HG02678 (cell line): ENCODE data around the gene CAND2.
"Not testable (repeated sequence)": the region's sequence is repeated elsewhere in the genome, so short reads cannot be mapped to it uniquely, and the experiment has no call there.

Source experiments
- ATAC-seq: cut with Tn5 transposase; IDR thresholded peaks from one replicate; pipeline ENCODE4 v1.9.1; 2021; ENCODE audit warnings: mild to moderate bottlenecking, moderate library complexity; ENCODE audit not compliant: unreplicated experiment

The CAND2 gene

DNA sequence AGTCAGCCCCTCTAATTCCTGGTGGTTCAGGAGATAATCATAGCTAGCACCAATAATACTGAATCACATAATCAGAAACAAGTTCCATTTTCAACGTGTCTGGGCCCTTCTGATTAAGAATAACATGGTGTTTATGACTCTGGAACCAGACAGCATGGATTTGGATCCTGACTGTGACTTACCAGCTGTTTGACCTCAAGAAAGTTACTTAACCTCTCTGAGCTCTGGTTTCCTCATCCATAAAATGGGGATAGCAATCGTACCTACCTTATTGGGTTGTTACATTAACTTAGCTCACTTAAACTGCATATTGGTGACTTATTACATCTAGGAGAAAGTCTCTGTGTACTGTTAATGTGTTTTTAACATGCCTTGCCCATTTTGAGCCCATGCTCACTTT is 26.7 kb upstream of the CAND2 start:
- ATAC-seq: no peak

DNA sequence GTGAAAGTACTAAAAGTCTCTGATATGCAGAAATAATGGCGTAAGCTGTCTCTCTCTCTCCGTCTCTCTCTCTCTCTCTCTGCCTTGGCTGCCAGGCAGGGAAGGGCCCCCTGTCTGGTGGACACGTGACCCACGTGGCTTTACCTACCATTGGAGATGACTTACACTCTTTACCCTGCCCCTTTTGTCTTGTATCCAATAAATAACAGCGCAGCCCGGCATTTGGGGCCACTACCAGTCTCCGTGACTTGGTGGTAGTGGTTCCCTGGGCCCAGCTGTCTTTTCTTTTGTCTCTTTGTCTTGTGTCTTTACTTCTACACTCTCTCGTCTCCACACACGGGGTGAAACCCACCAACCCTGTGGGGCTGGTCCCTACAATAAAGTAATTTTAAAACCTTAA is 25.2 kb upstream of the CAND2 start:
- ATAC-seq: no peak

DNA sequence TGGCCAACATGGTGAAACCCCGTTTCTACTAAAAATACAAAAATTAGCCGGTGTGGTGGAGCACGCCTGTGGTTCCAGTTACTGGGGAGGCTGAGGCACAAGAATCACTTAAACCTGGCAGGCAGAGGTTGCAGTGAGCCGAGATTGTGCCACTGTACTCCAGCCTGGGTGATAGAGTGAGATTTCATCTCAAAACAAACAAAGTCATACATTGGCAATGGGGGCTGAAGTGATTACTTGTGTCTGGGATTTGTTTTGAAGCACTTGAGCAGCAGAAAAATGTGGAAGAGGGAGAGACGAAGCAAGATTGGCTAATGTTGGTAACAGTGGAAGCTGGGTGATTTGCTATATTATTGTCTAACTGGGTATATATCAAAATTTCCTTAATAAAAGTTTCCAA is 24.0 kb upstream of the CAND2 start:
- no peak for ATAC-seq

DNA sequence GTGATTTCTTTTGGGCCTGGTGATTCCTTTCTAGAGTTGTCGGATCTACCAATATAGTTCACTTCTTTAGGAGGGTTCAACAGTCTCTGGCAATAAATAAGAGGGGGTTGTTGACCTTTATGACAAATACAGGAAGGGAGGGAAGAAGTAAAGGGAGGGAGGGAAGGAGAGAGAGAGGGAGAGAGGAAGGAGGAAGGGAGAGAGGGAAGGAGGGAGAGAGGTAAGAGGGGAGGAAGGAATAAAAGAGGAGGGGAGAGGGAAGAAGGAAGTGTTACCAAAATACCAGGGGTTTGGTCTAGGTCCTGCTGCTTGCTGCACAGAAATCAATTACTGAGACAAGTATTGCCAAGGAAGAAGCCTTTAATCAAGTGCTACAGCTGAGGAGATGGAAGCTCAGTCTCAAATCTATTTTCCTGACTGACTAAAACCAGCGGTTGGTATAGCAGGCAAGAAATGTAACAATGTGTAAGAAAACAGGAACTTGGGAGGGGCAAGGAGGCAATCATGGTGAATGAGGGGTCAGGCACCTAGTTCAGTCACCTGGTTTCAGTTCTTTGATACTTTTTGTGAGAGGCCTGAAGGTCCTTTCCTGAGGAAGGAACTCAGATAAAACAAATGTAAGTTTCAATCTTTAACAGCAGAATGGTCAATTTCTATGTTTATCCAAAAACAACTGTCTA is 23.3 kb upstream of the CAND2 start:
- no peak for ATAC-seq

DNA sequence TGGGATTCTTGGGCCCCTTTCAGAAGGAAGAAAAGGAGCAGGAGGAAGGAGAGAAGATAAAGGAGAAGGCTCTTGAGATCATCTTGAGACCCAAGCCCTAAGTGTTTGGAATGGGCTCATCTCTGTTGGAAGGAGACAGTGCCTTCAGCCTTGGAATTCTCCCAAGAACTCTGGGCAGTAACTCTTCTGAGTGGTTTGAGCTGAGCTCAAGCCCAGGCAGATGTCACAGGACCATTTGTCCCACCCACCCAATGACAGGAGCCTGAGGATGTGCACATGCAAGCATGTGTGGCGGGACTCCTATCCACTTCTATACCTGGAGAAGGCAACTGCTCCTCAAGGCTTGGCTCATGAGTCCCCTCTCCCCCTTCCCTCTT is 22.8 kb upstream of the CAND2 start:
- no peak for ATAC-seq

DNA sequence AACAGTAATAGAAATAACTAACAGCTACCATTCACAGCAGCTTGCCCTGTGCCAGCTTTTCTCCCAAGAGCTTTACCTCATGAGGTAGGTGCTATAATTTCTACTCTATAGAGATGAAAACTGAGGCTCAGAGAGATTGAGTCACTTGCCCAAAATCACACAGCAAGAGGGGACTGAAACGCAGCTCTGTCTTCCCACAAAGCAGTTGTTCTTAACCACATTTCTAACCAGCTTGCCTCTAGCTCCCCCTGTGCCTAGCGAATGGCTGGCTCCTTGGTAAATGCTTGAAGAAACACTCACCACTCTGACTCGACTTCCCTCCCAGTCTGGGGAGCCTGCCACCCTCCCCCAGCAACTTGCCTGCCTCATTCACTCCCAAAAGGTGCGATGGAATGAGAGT is 21.9 kb upstream of the CAND2 start:
- no peak for ATAC-seq

DNA sequence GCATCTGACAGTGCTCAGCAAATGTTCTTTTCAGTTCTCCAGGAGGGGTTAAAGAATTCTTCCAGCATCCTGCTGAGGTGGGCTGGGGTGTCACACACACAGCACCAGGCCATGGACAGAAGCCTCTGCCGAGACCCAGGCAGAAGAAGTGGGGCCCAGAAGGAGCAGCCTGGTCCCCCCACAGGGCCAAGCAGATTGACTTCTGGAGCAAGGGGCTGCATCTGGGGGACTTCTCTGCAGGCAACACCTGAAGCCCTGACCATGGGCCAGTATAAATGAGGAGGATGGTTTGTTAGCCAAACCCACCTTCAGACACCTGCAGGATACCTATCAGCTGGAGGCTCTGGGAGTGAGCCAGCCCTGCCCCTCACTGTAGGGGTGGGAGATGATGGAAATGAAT is 21.3 kb upstream of the CAND2 start:
- ATAC-seq: no peak

DNA sequence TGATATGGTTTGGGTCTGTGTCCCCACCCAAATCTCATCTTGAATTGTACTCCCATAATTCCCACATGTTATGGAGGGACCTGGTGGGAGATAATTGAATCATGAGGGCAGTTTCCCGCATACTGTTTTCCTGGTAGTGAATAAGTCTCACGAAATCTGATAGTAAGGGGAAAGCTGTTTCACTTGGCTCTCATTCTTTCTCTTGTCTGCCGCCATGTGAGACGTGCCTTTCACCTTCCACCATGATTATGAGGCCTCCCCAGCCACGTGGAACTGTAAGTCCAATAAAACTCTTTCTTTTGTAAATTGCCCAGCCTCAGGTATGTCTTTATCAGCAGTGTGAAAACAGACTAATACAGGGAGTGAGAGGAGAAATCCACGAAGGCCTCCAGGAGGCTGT is 20.5 kb upstream of the CAND2 start:
- not testable (repeated sequence) for ATAC-seq

DNA sequence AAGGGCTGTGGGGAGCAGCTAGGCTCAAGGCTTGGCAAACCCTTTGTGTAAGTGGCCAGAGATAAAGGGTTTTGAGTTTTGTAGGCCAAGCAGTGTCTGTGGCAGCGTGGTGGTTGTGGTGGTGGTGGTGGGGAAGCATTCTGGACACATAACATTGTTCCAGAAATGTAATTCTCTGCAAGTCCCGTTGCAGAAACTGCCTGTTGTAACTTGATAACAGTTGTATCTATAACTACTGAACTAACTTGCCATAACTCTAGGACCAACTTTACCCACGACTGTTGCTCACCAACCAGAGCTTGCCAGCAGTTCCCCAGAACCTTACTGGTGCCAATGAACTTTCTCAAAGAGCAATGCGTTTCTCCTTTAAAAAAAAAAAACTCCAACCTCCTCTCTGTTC is 19.3 kb upstream of the CAND2 start:
- no peak for ATAC-seq

DNA sequence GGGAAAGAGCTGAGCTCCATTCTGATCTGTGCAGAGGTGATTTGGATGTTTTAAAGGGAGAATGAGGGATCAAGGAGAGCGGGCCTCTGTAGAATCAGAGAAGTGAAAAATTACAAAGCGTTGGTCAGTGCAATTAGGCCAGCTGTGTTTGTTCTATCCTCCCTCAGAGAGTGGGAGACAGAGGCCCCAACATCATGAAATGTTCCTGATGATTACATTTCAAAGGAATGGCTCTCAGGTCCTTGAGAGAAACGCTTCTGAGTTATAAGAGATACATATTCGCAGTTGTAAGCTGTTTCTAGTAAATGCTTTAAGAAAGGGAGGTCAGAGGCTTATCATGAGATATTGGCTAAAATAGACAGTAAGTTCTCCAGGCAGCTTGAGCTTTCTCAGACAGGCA is 15.7 kb upstream of the CAND2 start:
- no peak for ATAC-seq

DNA sequence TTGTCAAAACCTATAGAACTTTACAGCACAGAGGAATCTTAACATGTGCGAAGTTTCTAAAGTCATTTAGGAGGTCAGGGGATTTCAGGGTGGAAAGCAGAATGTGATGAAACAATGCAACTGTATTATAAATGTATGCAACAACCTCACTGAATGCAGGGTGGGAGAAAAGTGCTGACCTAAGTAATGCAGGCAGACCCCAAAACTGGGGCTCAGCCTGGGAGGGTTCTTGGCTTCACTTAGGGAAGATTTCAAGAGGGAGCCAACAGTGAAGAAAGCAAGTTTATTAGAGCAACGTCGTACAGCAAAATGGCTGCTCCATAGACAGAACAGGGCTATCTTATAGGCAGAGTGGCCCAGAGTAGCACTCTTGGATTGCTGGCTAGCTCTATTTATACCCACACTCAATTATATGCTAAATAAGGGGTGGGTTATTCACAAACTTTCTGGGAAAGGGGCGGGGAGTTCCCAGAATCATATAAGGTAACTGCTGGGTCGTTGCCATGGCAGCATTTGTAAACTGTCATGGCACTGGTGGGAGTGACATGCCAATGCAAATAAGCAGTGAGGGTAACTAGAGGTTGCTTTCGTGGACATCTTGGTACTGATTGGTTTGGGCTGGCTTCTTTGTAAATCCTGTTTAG is 14.2 kb upstream of the CAND2 start:
- ATAC-seq: no peak

DNA sequence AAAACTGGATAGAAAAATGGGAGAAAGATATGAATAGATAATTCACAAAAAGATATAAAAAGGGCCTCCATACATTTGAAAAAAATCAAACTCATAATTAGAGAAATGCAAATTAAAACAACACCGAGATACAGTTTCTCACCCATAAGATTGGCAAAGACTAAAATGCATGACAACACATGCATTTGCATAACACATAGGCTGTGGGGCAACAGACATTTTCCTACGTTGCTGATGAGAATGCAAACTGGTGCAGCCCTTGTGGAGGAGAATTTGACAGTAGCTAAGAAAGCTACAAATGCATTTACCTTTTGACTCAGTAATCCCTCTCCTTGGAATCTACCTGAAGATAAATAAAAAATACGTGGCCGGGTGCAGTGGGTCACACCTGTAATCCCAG is 11.4 kb upstream of the CAND2 start:
- no peak for ATAC-seq

DNA sequence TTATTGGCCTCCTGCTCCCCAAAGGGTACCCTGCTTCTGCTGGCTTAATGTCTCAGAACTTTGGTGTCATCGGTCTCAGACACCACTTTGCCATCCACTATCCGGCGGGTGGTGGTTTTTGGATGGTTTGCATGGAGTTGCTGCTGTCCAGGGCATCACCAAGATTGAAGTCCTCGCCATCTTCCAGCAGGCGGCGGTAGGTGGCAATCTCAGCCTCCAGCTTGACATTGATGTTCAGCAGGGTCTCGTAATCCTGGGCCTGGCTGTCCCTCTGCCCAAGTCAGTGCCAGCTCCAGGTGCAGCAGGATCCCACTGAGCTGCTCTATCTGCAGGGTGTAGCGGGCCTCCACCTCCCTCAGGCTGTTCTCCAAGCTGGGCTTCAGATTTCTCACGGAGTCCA is 9.1 kb upstream of the CAND2 start:
- not testable (repeated sequence) for ATAC-seq

DNA sequence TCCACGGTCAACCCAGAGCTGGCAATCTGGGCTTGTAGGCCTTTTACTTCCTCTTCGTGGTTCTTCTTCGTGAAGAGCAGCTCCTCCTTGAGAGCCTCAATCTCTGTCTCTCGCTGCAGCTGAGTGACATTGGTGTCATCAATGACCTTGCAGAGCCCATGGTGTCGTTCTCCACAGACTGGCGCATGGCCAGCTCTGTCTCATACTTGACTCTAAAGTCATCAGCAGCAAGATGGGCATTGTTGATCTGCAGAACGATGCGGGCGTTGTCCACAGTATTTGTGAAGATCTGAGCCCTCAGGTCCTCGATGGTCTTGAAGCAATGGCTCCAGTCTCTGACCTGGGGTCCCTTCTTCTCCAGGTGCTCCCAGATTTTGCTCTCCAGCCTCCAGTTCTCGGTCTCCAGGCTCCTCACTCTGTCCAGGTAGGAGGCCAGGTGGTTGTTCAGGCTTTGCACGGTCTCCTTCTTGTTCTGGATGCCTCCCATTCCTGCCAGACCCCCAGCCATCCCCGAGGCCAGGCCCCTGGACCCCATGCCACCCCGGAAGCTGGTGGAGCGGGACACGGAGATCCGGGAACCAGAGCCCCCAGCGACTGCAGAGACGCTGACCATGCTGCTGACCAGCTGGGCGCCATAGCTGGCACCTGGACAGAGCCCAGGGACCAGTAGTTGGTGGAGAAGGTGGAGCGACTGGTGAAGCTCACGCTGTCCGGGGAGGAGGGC is 8.4 kb upstream of the CAND2 start:
- ATAC-seq: not testable (repeated sequence)

DNA sequence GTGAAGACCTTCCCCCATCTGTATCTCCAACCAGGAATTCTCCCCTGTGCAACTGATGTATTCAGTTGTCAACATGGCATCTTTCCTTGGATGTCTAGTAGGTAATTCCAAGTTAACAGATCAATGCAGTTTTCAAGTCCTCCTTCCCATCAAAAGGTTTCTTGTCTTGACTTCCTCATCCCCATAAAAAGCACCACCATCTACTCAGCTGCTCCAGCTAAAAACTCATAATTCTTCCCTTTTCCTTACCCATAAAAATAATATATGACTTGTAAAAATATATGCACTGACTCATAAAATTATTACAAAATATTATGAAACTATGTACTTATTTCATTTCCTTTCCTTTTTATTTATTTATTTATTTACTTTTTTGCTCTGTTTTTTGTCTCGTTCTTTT is 5.0 kb upstream of the CAND2 start:
- ATAC-seq: no peak

DNA sequence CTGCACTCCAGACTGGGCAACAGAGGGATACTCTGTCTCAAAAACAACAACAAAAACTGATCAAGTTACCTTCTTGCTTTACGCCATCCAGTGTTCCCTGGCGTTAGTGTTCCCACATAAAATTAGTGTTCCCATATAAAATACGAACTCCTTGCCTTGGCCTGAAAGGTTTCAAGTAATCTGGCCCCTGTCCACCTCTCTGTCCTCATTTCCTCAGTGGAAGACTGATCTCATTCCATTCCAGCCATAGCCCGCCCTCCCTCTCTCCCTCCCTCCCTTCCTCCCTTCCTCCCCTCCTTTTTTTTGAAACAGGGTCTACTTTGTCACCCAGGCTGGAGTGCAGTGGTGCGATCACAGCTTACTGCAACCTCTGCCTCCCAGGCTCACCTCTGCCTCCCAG is 2.8 kb upstream of the CAND2 start:
- no peak for ATAC-seq

DNA sequence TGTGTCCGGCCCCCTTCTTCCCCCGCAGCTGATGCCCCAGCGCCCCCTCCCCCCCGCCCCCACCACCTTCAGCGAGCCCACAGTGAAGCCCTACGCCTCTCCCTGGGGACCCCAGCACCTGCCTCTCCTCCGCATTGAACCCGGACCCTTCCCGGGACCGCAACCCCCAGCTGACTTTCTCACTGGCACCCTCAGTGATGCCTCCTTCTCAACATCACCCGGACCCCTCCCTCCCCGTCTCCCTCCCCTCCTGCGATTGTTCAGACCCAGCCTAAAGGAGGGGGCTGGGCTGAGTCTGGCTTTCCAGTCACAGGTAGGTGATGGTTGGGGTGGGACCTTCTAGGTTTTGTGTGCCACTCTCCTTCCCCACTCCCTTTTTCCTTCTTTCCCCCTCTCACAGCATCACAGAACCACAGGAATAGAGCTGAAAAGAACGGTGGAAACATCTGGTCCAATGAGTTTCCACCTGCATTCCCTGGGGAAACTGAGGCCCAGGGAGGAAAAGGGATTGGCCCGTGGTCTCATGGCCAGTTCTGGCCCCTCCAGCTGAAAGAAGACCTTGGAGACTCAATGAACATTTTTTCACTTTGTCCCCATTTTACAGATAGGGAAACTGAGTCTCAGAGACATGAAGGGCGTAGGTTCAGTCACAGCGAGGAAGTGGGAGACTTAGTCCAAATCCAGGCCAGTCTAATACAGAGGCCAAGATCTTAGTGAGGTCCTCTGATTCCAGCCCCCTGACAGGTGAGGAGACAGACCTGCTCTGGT is 828 bp downstream of the CAND2 start:
- no peak for ATAC-seq

DNA sequence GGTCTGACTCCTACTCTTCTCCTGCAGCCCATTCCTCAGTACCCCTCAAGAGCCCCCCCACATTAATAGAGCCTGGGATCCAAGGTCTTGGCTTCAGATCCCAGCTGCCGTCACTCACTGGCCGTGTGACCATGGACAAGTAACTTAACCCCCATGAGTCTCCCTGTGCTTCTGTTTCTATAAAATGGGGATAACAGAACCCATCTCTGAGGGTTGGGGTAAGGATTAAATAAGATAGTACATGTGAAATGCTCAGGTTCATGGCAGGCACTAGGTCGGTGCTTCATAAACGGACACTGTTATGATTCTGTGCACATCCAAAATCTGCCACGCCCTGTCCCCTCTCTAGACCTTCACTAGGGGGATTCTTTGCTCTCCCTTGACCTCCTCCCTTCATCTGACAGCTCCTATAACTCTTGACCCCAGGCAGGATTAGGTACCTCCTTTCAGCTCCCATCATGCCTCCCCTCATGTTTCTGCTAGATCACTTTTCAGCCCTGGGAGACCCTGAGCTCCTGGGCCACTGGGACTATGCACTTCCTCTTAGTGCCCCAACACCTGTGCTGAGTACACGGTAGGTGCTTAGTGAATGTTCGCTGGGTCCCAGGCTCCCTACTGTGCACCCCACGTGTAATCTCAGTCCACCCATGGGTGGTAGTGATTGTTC is 1.5 kb downstream of the CAND2 start:
- no peak for ATAC-seq

DNA sequence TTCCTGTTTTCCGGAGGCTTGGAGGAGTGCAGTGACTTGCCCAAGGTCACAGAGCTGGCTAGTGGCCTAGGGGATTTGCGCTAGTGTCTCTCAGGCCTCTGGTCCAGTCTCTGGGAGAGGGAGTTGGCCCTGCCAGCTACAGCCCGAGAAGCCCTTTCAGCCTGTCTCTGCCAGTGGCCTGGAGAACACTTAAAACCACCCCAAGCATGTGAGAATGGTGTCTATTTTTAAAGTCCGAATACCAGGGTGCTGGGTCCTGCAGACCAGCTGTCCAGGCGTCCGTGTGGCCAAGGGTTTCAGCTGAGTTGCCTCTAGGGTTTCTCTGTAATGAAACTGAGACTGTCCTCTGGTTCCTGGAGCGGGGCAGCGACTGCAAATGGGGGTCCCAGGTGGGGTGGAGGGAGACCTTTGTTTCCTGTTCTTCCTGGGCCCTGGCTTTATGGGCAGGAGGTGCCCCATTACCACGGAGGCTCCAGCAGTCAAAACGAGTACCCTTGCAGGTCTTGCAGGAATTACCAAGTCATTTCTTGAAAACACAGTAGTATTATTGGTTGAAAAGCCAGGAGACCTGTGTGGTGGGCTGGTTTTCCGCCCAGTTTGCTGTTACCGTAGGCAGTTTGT is 2.2 kb downstream of the CAND2 start:
- ATAC-seq: no peak

DNA sequence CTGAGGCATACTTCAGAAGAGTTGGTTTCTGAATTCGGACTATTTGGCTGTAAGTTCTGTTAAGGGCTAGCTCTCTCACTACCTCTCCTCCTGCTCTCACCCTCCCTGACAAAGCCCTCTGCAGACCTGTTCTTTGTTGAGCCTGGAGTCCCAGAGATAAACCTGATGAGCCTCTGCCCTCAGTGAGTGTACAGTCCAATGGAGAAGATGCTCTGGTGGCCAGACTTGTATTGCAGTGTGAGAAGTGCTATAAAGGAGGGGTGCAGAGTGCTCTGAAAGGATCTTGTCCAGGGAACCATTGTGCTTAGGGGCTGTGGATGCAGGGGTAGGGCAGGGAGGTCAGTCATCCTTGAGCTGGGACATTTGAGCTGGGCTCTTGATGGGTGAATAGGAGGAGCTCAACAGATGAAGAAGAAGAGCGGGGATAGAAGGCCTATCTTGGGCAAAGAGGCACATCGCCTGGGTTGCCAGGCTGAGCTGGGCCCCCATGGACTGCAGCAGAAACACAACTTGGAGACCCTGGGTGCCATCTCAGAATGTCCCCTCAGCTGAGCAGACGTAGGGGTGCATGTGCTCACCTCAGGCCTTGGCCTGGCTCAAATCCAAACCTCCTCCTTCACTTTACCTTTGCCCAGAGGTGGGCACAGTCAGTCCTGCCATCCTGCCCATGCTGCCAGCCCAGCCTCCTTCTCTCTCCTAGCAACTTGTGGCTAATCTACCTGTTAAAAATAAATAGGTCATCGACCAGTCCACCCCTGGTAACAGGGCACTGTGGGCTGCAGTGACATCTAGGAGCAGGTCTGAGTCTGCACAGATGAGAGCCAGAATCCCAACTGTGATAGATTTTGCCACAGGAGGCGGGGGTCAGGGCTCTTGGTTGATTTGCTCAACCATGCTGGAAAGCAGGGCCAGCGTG is 3.3 kb downstream of the CAND2 start:
- ATAC-seq: no peak
